ENCODE results near the gene HDAC9. TPM values are rescaled to one million over a fixed set of nuclear protein-coding genes. Genes with fewer than 3 reads are reported as not detected.

The HDAC9 gene
- total and polyA plus RNA-seq, 2 experiments from 2014 or later: 3.7 to 9.4 TPM

GRCh38 chr7:18693816-18694215, 198.3 kb downstream of the HDAC9 start:
- H3K36me3 ChIP-seq (replicated peaks; ENCODE audit: insufficient read depth, low read depth): no peaks in the 10 kb centered on the region
- H3K4me2 ChIP-seq: no peak overlapping the region
- no peak for TF ChIP-seq EZH2phosphoT487 (IDR thresholded peaks at IDR 0.05; ENCODE audit: low read depth, severe bottlenecking, unreplicated experiment)
- TF ChIP-seq CTCF (IDR thresholded peaks at IDR 0.05; ENCODE audit: poor library complexity): no peak
- TF ChIP-seq EZH2 (IDR thresholded peaks at IDR 0.05; ENCODE audit: borderline replicate concordance): no peak

GRCh38 chr7:18694484-18694883, 198.9 kb downstream of the HDAC9 start:
- Histone ChIP-seq H3K36me3 (replicated peaks; ENCODE audit: insufficient read depth, low read depth) (no peaks in the 10 kb centered on the region), H3K9me2 (replicated peaks; ENCODE audit: insufficient read depth) (no peaks in the 10 kb centered on the region), H4K20me1 (ENCODE audit: insufficient read depth, poor library complexity, severe bottlenecking) (no peaks in the 10 kb centered on the region), H3K79me2 (no peaks in the 10 kb centered on the region), H3K4me1 (ENCODE audit: insufficient read depth) (no peaks in the 10 kb centered on the region), H3K9me3 (ENCODE audit: low read depth) (no peaks in the 10 kb centered on the region), H3K27ac (no peak overlapping the region), H3K4me3 (no peak overlapping the region), H3K4me2 (no peak overlapping the region), H2AFZ (no peak overlapping the region), H3K27me3 (no peaks in the 10 kb centered on the region)
- TF ChIP-seq CTCF (IDR thresholded peaks at IDR 0.05; ENCODE audit: poor library complexity): no peak
- no peak for TF ChIP-seq EZH2phosphoT487 (IDR thresholded peaks at IDR 0.05; ENCODE audit: low read depth, severe bottlenecking, unreplicated experiment)
- no peak for TF ChIP-seq EZH2 (IDR thresholded peaks at IDR 0.05; ENCODE audit: borderline replicate concordance)
- WGBS (ENCODE audit: low lambda C conversion rate, missing lambda C conversion rate): 73% methylated on average over 3 of the region's 3 CpGs
- no peak for DNase-seq (ENCODE audit: low spot score)

More at GRCh38 chr7:18693816-18694215, 198.3 kb downstream of the HDAC9 start:
- Histone ChIP-seq H3K27ac (no peak overlapping the region), H3K4me3 (no peak overlapping the region), H3K27me3 (no peaks in the 10 kb centered on the region), H3K9me3 (ENCODE audit: low read depth) (no peaks in the 10 kb centered on the region), H2AFZ (no peak overlapping the region), H3K79me2 (no peaks in the 10 kb centered on the region), H4K20me1 (ENCODE audit: insufficient read depth, poor library complexity, severe bottlenecking) (no peaks in the 10 kb centered on the region), H3K9me2 (replicated peaks; ENCODE audit: insufficient read depth) (no peaks in the 10 kb centered on the region), H3K4me1 (ENCODE audit: insufficient read depth) (no peaks in the 10 kb centered on the region)
- 48% methylated on average over 2 of the region's 2 CpGs for WGBS (ENCODE audit: low lambda C conversion rate, missing lambda C conversion rate)
- DNase-seq (ENCODE audit: low spot score): no peak

GRCh38 chr7:18694911-18695310, 199.4 kb downstream of the HDAC9 start:
- H3K4me1 ChIP-seq (ENCODE audit: insufficient read depth): no peaks in the 10 kb centered on the region
- no peaks in the 10 kb centered on the region for H4K20me1 ChIP-seq (ENCODE audit: insufficient read depth, poor library complexity, severe bottlenecking)
- H2AFZ ChIP-seq: no peak overlapping the region
- TF ChIP-seq EZH2 (IDR thresholded peaks at IDR 0.05; ENCODE audit: borderline replicate concordance) (no peak), EZH2phosphoT487 (IDR thresholded peaks at IDR 0.05; ENCODE audit: low read depth, severe bottlenecking, unreplicated experiment) (no peak), CTCF (IDR thresholded peaks at IDR 0.05; ENCODE audit: poor library complexity) (no peak)
- H3K4me3 ChIP-seq: no peak overlapping the region
- H3K27ac ChIP-seq: no peak overlapping the region
- no peaks in the 10 kb centered on the region for H3K9me2 ChIP-seq (replicated peaks; ENCODE audit: insufficient read depth)
- no peaks in the 10 kb centered on the region for H3K9me3 ChIP-seq (ENCODE audit: low read depth)
- H3K36me3 ChIP-seq (replicated peaks; ENCODE audit: insufficient read depth, low read depth): no peaks in the 10 kb centered on the region
- no peaks in the 10 kb centered on the region for H3K79me2 ChIP-seq
- no peak for DNase-seq (ENCODE audit: low spot score)
- H3K4me2 ChIP-seq: no peak overlapping the region
- no peaks in the 10 kb centered on the region for H3K27me3 ChIP-seq
- 40% methylated on average over 1 of the region's 1 CpG for WGBS (ENCODE audit: low lambda C conversion rate, missing lambda C conversion rate)

GRCh38 chr7:18698258-18698734, 202.7 kb downstream of the HDAC9 start:
- H4K20me1 ChIP-seq (ENCODE audit: insufficient read depth, poor library complexity, severe bottlenecking): no peaks in the 10 kb centered on the region
- no peaks in the 10 kb centered on the region for H3K79me2 ChIP-seq
- H3K9me2 ChIP-seq (replicated peaks; ENCODE audit: insufficient read depth): no peaks in the 10 kb centered on the region
- no peak overlapping the region for H3K27ac ChIP-seq
- no peaks in the 10 kb centered on the region for H3K27me3 ChIP-seq
- no peak for TF ChIP-seq EZH2 (IDR thresholded peaks at IDR 0.05; ENCODE audit: borderline replicate concordance)
- H3K4me2 ChIP-seq: no peak overlapping the region
- no peaks in the 10 kb centered on the region for H3K4me1 ChIP-seq (ENCODE audit: insufficient read depth)
- DNase-seq (ENCODE audit: low spot score): no peak
- H2AFZ ChIP-seq: no peak overlapping the region
- H3K36me3 ChIP-seq (replicated peaks; ENCODE audit: insufficient read depth, low read depth): no peaks in the 10 kb centered on the region
- no peaks in the 10 kb centered on the region for H3K9me3 ChIP-seq (ENCODE audit: low read depth)
- H3K4me3 ChIP-seq: no peak overlapping the region
- WGBS (ENCODE audit: low lambda C conversion rate, missing lambda C conversion rate): 48% methylated on average over 6 of the region's 6 CpGs

Measured in hepatocyte (in vitro differentiated cells).